ENCODE results near the gene PCSK5. TPM values are rescaled to one million over a fixed set of nuclear protein-coding genes. Genes with fewer than 3 reads are reported as not detected.
"Not testable (repeated sequence)": the region's sequence is repeated elsewhere in the genome, so short reads cannot be mapped to it uniquely, and the experiment has no call there.

Gene PCSK5
- total RNA-seq, 1 donor from 2014 or later: 24.5 TPM

DNA sequence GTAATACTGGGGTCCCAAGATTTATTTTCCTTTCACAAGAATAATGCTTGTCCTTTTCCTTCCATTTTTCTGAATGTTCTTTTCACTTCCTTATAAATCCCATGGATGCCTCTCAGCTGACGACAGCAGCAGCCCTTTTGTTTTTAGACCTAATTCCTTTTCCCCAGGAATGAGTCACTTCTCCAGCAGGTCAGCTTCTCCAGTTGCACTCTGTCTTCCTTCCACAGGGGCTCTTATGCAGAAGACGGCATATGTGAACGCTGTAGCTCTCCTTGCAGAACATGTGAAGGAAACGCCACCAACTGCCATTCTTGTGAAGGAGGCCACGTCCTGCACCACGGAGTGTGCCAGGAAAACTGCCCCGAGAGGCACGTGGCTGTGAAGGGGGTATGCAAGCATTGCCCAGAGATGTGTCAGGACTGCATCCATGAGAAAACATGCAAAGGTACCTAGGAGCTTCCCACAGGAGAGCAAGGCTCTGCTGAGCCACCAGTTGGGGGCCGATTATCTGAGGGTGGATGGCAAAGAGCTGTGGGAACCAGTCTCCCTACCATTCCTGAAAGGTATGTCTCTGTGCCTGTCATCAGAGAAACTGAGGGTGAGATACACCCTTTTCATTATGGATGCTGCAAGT is 430.8 kb downstream of the PCSK5 start:
- DNase-seq: no peak

DNA sequence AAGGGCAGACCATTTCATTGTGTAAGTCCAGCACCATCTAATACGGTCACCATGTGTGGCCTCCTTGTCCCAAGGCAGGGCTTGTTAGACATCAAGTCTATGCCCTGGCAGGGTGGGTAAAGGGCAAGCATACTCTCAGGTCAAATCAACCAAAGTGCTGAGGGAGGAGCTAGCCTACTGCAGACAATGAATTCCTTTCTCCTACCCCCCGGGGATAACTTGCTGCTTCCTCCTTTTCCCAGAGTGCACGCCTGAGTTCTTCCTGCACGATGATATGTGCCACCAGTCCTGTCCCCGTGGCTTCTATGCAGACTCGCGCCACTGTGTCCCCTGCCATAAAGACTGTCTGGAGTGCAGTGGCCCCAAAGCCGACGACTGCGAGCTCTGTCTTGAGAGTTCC is 432.3 kb downstream of the PCSK5 start:
- DNase-seq: no peak

DNA sequence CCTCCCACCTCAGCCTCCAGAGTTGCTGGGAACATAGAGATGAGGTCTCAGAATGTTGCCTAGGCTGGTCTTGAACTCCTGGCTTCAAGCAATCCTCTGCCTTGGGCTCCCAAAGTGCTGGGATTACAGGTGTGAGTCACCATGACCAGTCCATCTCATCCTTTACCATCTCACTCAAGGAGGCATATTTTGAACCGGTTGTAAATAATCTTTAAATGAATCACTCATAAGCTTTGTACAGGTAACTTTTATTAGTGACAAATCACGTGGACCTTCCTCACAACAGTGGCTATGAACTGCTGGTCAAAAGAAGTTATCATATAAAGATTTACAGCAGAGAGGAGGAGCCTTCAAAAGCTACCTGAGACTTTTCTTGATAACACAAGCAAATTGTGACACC is 433.0 kb downstream of the PCSK5 start:
- DNase-seq: no peak

DNA sequence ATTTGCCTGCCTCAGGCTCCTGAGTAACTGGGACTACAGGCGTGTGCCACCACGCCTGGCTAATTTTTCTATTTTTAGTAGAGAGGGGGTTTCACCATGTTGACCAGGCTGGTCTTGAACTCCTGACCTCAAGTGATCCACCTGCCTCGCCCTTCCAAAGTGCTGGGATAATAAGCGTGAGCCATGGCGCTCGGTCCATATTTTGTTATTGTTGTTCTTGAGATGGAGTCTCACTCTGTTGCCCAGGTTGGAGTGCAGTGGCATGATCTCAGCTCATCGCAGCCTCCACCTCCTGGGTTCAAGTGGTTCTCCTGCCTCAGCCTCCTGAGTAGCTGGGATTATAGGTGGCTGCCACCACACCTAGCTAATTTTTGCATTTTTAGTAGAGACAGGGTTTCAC is 433.6 kb downstream of the PCSK5 start:
- DNase-seq: not testable (repeated sequence)

DNA sequence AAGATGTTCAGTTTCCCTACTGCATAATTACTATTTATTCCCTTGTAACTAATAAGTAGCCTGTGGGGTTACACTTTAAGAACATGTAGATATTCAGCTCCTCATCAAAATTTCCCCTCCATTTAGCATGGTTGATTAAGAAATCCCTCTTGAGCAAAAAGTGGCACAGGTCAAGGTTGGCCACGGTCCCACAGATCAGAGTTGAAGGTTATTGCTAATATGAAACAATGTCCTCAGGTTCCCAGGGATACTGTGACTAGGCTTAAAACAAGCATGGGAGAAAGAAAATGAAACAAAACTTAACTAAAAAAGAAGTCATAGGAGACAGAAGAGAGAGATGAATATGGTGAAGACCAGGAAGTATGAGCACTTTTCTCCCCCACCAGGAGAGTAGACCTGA is 439.6 kb downstream of the PCSK5 start:
- no peak for DNase-seq

DNA sequence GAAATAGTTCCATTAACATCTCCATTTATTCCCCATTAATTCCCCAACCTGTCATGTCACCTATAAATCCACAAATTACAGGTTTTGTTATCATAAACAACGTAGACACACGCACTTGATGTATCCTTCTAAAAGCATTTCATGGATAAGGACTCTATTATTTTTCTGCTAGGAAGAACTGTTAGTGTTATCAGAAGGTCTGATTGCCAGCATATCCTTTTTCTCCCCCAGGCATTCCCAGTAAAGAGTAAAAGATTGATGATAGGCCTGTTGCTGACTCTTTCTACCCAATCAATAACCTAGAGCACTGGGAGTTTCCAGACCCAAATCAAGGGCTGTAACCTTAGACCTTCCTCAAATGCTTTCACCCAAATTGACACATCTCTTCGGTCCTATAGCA is 442.9 kb downstream of the PCSK5 start:
- no peak for DNase-seq

DNA sequence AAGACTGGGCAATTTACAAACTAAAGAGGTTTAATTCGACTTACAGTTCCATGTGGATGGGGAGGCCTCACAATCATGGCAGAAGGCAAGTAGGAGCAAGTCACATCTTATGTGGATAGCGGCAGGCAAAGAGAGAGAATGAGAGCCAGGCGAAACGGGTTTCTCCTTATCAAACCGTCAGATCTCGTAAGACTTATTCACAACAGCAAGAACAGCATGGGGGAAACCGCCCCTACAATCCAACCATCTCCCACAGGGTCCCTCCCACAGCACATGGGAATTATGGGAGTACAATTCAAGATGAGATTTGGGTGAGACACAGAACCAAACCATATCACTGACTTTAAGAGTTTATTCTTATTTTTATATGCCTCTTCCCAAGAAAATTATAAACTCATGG is 443.5 kb downstream of the PCSK5 start:
- no peak for DNase-seq

DNA sequence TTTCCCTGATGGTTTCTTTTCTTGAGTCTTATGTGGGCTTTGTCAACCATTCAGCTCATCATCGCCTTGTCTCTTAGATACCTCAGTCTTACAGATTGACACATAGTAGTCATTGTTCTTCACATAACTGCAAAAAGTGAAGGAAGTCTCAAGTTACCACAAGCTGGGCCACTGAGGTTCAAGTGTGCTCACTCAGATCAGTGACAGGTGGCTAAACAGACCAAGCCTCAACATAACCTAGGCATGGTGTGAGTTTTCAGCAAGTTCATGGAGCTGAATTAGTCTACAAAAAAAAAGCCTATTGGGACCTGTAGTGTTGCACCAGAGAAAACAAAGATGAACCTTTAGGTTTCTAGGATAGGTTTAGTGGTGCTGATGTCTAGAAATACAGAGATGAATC is 445.6 kb downstream of the PCSK5 start:
- DNase-seq: no peak

DNA sequence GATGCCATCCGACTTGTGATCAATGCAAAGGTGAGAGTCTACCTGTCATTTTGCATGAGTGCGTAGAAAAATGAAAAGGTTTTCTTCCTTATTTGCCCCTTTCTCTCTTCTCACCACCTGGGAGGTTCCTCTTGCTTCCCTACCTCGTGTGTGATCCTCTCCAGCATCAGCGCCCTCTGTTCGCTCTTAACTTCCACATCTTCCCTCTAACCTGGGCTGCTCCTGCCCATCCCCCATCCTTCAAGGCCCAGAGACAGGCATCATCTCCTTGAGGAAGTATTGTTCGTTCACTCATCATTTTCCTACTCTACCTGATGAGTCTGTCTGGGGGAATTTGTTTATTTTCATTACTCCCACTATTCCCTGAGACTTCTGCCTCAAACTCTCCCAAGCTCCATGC is 447.9 kb downstream of the PCSK5 start:
- no peak for DNase-seq

DNA sequence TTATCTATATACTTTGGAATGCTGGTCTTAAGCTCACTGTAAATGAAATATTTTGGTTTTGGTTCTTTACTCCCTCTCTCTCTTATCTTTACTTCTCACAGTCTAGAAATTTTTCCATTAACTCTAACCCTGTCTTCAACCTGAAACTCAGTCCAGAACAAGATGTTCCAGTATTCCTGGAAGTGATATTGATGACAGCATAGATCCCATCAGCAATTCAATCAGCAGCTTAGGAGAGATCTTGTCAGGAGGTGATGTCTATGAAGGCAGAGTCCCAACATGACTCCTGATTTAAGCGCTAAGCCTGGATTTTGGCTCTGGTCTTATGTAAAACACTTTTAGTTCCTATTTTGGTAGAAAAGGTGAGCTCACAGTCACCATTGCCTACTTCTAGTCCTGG is 451.1 kb downstream of the PCSK5 start:
- no peak for DNase-seq

DNA sequence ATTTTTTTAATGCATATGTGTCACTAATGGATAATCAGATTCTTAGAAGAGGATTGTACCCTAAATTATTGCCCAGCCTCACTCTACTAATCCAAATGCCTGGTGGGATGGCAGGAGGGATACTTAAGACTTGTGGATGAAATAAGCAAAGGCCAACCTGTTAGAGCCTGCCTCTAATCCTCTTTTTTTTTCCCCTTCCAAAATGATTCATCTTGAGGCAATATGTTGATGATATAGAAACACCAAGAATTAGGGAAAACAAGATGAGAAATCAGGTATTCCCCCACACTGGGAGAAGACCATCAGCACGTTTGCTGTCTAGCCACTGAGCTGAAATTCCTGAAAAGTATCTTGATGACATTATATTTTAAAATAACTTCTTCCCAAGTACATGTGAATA is 451.7 kb downstream of the PCSK5 start:
- DNase-seq: no peak

DNA sequence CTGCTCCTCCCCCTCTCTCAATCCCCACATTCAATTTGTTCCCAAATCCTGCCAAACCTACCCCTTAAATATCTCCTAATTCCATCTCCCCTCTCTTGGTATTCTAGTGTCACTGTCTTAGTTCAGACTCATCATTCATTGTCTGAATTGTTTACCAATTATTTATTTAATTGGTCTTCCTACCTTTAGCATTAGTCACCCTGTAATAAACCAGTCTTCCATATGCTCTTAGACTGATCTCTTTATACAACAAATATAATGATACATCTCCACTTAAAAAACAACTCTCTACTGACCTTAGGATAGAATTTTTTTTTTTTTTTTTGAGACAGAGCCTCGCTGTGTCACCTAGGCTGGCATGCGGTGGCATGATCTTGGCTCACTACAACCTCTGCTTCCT is 452.4 kb downstream of the PCSK5 start:
- no peak for DNase-seq

DNA sequence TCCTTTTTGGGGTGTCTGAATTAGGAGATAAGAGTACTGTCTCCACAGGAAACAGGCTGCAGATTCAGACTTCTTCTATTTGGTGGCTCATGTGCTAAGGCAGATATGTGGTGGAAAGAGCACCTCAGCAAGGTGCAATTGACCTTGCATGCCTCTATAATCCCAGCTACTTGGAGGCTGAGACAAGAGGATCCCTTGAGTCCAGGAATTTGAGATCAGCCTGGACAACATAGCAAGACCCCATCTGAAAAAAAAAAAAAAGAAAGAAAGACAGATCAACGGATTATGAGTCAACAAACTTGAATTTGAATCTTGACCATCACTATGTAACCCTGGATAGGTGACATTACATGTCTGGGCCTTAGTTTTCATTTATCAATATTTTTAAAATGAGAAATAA is 459.4 kb downstream of the PCSK5 start:
- no peak for DNase-seq

DNA sequence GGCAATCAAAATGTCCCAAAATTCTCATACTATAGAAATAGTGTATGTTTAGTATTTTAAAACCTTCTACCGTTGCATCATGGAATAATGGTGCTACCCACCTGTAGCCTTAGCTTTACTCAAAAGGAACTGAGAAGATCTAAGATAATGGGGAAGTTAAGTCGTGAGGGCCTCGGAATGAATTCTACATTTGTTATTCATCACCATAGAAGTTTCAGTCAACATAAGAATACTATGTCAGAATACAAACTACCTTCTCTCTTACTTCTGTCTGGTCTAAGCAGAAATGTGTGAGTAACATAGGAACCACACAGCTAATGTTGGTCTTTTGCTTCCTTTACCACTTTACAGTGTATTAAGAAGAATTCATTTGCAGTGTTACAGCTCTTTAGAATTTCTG is 460.5 kb downstream of the PCSK5 start:
- no peak for DNase-seq

DNA sequence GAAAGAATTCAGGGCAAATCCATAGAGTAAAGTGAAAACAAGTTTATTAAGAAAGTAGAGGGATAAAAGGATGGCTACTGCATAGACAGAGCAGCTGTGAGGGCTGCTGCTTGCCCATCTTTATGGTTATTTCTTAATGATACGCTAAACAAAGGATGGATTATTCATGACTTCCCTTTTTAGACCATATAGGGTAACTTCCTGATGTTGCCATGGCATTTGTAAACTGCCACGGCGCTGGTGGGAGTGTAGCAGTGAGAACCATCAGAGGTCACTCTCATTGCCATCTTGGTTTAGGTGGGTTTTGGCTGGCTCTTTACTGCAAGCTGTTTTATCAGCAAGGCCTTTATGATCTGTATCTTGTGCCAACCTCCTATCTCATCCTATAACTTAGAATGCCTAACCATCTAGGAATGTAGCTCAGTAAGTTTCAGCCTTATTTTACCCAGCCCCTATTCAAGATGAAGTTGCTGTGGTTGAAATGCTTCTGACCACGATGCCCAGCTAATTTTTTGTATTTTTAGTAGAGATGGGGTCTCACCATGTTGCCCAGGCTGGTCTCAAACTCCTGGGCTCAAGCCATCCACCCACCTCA is 461.6 kb downstream of the PCSK5 start:
- DNase-seq: no peak

DNA sequence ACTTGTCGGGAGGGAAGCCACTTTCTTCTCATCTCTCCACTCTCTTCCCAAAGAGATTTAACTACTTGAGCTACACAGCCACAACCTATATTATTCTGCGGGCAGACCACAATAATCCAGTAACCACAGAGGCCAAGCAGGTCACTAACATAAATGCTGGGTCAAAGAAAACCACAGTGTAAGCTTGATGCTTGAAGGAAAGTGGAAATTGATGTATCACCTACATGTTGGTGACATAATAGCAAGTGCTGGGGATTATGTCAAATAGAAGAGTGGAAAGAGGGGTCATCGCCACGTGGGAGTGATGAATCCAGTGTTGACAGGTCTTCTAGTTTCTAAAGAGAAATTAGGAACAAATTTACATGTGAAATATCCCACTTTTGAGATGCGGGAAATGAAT is 462.8 kb downstream of the PCSK5 start:
- no peak for DNase-seq

DNA sequence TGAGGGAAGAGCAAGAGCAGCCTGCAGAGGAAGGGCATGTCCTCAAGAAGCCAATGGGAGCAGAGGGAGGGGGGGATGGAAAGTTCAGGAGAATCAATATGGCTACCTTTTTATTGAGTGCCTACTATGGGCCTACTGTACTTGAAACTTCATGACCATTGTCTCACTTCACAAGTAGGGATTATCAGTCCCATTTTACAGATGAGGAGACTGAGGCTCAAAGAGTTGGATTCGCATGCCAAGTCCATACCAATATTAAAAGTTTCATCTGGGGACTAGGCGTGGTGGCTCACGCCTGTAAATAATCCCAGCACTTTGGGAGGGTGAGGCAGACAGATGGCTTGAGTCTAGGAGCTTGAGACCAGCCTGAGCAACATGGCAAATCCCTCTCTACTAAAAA is 463.7 kb downstream of the PCSK5 start:
- no peak for DNase-seq

DNA sequence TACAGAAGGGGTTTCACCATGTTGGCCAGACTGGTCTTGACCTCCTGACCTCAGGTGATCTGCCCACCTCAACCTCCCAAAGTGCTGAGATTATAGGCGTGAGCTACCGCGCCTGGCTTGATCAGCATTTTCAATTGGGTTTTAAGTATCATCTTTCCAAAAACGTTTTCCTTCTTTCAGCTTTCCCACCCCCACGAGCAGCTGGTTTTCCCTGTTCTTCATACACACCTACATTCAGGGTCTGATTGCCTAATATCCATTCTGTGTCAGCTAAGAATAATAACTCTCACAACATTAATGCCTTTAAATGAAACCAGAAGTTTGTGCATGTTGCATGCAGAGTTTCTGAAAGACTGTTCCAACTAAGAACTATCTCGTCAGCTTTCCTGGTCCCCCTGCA is 465.4 kb downstream of the PCSK5 start:
- DNase-seq: no peak

DNA sequence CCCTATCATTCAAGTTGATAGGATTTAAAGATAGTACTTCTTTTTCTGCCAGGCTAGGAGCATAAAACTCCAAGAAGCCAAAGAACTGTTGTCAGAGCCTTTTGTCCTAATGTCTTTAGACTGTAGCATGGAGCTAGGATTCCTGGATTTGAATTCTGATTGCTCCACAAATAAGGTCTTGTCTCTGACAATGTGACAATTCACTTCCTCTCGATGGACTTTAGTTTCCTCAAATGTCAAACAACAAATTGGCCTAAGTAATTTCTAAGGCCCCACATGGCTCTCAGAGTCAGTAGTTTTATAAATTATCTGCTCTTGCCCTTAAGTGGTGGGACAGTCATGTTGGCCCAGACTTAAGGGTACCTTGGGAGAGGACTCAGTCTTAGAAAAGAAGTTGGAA is 467.1 kb downstream of the PCSK5 start:
- no peak for DNase-seq

DNA sequence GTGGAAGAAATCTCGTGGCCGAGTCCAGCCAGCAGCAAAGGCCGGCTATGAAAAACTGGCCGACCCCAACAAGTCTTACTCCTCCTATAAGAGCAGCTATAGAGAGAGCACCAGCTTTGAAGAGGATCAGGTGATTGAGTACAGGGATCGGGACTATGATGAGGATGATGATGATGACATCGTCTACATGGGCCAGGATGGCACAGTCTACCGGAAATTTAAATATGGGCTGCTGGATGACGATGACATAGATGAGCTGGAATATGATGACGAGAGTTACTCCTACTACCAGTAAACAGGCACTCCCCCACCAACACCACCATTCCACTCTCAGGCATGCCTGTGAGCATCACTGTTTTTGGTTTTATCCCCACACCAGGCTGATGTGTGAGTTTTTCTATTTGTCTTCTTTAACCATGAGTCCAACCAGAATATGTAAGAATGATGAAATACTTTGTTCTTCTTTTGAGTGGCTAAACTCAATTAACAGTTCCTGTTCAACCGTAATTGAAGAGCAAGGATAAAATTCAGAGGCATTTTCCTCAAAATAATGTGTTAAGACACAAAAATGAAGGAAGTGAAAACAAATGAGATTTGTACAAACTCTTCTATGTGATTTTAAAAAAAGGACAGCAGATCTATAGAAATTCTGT is 468.3 kb downstream of the PCSK5 start:
- no peak for DNase-seq

DNA sequence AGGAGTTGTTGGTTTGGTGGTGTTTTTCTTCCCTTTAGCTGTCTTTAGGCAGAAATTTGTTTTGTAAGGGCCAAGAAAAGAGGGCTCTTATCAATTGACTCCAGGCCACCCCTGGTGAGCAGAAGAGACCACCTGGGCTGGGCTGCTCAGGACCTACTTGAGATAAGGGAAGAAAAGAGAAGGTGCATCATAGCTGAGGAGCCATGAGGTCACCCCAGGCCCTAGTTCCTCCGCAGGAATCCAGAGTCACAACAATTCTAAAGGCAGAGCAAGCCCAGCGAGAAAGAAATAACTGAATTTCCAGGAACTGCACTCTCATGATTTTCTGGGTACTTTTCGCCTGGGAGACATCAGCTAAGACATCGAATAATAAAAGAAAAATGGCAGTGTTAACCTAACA is 468.9 kb downstream of the PCSK5 start:
- no peak for DNase-seq

DNA sequence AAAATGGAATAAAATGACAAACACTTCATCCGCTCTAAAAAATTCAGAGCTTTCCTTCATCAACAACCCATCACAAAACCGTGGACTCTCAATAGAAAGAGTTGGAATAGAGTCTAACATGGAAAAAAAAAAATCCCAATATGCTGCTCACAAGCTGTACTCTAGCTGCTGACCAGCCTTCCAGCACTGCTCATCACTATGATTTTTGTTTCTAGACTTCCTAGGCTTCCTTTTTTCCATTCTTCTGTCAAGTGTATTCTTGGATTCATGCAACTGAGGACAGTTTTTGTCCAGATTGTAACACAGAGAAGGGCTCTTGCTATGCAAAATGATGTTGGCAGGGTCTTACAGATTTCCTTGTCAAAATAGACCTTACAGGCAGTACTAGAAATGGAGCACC is 469.3 kb downstream of the PCSK5 start:
- no peak for DNase-seq

DNA sequence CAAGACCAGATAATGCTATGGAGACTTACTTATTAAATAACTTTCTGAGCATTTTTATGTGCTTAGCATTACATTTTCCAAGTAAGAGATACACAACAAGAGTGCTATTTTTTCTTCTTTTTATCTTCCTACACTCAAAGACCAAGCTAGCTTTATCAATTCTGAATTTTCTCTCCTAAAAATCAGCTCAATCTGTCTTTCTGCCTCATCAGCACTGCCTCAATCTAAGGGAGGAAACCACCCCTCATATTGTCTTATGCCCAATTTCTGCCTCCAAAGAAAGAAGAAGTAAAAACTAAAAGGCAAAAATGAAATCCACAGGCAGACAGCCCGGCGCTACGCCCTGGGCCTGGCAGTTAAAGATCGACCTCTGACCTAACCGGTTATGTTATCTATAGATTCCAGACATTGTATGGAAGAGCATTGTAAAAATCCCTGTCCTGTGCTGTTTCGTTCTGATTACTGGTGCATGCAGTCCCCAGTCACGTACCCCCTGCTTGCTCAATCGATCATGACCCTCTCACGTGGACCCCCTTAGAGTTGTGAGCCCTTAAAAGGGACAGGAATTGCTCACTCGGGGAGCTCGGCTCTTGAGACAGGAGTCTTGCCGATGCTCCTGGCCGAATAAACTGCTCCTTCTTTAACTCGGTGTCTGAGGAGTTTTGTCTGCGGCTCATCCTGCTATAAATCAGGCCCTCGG is 472.0 kb downstream of the PCSK5 start:
- DNase-seq: not testable (repeated sequence)

DNA sequence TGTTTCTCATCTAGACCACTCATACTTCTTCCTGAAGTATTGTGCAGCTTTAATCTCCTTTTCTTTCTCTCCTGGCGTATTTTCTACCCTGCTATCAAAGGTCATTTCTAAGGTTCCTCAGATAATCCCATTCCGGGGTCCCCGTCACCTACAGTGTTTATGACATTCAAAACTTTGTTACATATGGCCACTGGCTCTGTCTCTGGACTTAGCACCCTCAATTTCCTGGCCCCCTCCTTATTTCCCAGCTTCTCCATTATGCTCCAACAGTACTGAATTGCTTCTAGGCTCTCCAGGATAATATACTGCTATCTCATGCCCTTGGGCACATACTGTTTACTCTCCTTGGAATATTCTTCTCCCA is 472.5 kb downstream of the PCSK5 start:
- DNase-seq: no peak
